SIG-M5 treated with dmso at 0.1 percent for 504 hours (cell line): Measurements from ENCODE around the gene QRSL1.
"Not testable (repeated sequence)": the region's sequence is repeated elsewhere in the genome, so short reads cannot be mapped to it uniquely, and the experiment has no call there.

Source experiments
- DNase-seq: peaks from one replicate; lab custom pipeline; 2025; ENCODE audit not compliant: unreplicated experiment; lab: John Stamatoyannopoulos, UW

QRSL1 gene

GRCh38 chr6:106677282-106677681, 47.9 kb downstream of the QRSL1 start:
- DNase-seq = no peak

DNA sequence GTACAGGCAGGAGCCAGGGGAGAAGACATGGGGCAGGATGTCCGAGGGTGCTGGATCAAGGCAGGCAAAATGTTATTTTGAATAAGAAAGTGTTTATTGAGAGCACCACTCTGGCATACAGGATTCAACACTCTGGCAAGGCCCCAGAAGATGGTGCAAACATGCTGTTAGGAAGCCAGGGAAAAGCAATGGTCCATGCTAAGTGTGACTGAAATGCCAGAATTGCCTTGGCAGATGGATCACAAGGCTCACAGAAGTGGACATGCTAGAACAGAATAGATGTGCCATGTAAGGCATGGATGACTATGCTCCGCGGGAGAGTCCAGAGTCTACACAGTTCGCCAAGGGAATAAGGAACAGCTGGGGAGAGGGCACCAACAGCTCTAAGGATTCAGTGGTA, 54.6 kb downstream of the QRSL1 start:
- DNase-seq = no peak

DNA sequence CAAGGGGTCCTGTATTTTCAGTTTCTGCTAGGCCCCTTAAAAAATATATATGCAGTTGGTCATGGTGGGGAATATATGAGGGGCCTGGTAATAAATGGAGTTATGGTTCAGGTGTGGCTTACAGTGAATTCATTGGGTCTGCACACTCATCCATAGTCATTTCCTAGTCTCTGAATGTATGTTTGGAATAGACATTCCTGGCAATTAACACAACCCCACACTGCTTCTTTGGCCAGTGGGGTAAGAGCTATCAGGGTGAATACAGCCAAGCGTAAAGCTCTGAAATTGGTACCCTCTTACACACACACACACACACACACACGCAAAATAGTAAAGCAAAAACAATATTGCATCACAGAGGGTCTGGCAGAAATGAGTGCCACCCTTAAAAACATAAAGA, 56.5 kb downstream of the QRSL1 start:
- DNase-seq = no peak

DNA sequence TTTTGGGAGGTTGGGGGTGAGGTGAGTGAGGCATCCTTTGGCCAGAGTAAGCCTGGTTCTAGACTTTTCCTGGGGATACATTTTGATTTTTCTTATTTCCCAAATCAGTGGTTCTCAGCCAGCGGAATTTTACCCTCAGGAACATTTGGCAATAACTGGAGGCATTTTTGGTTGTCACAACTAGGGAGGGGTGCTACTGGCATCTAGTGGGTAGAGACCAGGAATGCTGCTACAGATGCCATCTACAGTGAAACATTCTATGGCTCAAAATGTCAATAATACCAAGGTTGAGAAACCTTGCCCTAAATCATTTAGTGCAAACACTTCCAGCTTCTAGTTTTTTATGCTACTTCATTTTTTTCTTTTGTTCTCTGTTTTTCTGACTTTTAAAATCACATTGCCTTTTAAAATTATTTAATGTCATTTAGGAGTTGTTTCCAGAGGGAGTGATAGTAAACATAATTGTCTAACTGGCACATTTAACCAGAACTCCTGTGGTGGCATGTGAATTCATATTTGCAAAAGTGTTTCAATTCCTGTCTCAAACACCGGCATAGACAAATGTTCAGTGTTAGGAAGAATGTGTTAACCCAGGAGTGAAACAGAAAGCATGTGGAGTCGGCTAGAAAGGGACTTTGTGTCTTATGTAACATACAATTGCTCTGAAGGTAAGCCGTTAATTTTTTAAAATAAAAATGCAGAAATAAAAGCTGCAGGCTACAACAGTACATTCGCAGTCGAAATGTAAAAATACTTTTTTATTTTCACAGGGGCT, 59.0 kb downstream of the QRSL1 start:
- no peak for DNase-seq

- no peak for DNase-seq
Measured at GRCh38 chr6:106692112-106692818, 62.9 kb downstream of the QRSL1 start.

DNA sequence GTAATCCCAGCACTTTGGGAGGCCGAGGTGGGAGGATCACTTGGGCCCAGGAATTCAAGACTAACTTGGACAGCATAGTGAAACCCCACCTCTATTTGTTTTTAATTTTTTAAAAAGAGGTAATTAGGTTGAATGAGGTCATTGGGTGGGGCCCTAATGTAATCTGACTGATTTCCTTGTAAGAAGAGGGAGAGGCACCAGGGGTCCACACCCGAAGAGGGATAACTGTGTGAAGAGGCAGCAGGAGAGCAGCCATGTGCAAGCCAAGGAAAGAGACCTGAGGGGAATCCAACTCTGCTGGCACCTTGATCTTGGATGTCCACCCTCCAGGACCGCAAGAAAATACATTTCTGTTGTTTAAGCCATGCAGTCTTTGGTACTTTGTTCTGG, 63.4 kb downstream of the QRSL1 start:
- no peak for DNase-seq

- DNase-seq = no peak
Measured at GRCh38 chr6:106693418-106693817, 64.0 kb downstream of the QRSL1 start.

DNA sequence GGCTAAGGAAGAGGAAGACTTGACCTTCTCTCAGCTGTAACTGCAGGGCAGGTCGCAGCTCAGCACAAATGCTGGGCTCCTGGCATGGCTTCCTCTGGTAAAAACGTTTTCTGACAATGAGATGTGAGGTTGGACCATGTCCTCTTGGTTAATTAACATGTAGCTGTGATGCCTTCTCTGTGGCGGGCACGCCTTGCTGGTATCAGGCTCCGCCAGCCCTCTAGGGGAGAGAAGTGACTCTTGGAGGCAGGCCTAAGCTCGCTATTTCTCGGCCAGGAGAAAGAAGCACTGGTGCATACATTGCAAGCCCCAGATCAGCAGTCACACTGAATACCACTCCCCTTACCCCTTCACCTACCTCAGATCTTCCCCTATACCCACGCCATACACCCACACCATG, 65.0 kb downstream of the QRSL1 start:
- no peak for DNase-seq

DNA sequence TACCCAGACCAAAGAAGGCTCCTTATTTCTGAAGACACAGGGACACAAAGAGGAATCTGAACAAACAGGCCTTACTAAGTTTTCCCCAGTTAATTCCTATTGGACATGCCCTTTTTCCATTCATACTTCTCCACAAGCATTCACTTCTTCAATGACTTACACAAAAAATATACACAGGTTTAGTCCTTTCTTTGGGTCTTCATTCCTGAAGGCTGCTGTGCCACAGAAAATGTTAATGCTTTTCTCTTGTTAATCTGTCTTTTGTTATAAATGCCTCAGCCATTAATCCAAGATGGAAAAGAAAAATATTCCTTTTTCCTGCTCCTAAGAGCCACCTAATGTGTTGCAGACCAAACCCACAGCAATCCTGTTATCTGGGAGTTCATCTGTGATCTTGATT, 71.2 kb downstream of the QRSL1 start:
- DNase-seq = no peak

- not testable (repeated sequence) for DNase-seq
Measured at GRCh38 chr6:106701201-106701600, 71.8 kb downstream of the QRSL1 start.

GRCh38 chr6:106702046-106702445, 72.7 kb downstream of the QRSL1 start:
- DNase-seq = no peak

DNA sequence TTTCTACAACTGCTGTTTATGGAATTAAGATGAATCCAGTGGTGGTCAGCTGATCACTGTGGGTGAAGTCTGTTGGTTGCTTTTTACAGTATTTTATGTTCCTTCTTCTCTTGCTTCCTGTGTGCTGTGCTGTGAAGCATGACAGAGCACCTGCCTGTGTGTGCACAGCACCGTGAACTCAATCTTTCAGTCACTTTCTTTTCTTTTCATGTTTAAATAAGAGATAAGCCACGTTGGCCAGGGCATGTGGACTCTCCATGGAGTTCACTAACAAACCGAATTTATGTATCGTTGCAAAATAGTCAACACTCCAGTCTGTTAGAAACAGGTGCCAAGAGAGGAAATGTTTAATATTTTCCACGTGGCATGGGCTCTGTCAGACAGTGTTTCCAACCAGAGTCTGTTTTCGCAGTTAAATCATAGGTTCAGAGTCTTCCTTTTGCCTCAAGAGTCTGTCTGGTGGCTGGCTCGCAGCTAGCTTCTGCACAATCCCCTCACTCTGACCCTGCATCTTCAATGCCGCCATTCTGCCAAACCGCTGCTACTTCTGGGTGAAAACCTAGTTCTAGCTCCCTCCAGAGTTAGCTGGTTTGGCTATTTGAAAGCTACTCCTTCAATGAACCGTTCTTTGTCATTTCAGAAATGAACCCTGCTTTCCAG, 73.2 kb downstream of the QRSL1 start:
- DNase-seq = no peak

DNA sequence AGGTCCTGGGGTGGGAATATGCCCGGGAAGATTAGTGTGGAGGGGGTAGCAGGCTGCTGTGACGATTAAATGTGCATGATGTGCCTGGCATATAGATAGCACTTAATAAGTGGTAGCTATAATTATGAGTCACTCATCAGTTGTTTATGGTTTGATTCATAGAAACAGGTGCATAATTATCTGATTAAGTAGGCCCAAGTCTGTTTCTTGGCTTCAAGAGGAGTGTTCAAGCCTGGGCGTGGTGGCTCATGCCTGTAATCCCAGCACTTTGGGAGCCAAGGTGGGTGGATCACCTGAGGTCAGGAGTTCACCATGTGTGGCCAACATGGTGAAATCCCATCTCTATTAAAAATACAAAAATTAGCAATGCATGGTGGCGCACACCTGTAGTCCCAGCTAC, 74.9 kb downstream of the QRSL1 start:
- no peak for DNase-seq

DNA sequence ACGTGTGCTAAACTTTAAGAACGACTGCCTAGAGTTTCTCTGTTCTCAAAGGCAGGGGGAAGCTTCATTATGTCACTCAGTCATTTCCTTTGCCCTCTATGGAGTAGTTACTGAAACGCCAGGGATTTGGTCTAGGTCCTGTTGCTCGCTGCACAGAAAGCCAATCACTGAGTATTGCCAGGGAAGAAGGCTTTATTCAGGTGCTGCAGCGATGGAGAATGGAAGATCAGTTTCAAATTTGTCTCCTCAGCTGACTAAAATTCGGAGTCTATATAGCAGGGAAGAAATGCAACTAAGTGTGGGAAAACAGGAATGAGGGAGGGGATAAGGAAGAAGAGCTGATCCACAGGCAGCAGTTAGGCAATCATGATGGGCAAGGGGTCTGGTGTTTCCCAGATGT, 75.8 kb downstream of the QRSL1 start:
- DNase-seq = no peak

DNA sequence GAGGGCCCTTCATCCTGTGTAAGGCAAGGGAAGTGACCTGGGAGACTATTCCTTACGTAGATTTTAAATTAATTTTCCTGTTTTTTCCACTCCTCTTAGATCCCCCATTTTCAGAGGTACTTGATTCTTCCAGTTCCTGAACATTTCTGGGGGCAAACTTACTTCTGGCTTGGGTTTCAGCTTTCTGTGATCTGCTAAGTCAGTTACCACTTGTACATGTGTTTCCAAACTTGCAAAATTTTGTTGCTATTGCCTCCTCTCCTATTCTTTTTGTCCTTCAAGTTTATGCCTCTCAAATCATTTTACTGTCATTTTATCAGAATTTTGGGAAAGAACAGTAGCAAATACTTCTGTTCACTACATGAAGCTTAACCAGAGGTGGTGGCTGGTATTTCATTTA, 81.2 kb downstream of the QRSL1 start:
- DNase-seq = no peak

GRCh38 chr6:106714281-106714680, 84.9 kb downstream of the QRSL1 start:
- no peak for DNase-seq

- DNase-seq = no peak
Measured at GRCh38 chr6:106715922-106716321, 86.5 kb downstream of the QRSL1 start.

GRCh38 chr6:106716966-106717365, 87.6 kb downstream of the QRSL1 start:
- no peak for DNase-seq
